Spleen (tissue), 11 donors: ENCODE results near the gene TTC7B. TPM values are rescaled to one million over a fixed set of nuclear protein-coding genes. Genes with fewer than 3 reads are reported as not detected.

Experiments used
- DNase-seq: peaks from one replicate; pipeline ENCODE4 v3.0.0-alpha.2; 2020
- H3K27ac ChIP-seq, 8 donors: fragments of 200-600 bp; sonication (generic) in 7 of 8; 1 replicate in 4 of 8; 2 replicates in 4 of 8; pipeline versions ENCODE4 v1.5.0 to v1.8.0; 2016 to 2021; ENCODE audit warnings: inconsistent platforms in 4 of 8, mild to moderate bottlenecking in 4 of 8, moderate library complexity in 1 of 8
- H3K27me3 ChIP-seq, 7 donors: fragments of 200-600 bp; sonication (generic) in 6 of 7; replicated peaks in 1 of 7; 1 replicate in 4 of 7; 2 replicates in 3 of 7; pipeline versions ENCODE4 v1.5.0 to v1.8.0; 2016 to 2021; ENCODE audit warnings: inconsistent platforms in 3 of 7, mild to moderate bottlenecking in 1 of 7
- H3K36me3 ChIP-seq, 6 donors: fragments of 200-600 bp; sonication (generic) in 5 of 6; 1 replicate in 4 of 6; 2 replicates in 2 of 6; pipeline versions ENCODE4 v1.5.0 to v1.8.0; 2016 to 2021; ENCODE audit warnings: inconsistent platforms in 2 of 6
- H3K4me1 ChIP-seq, 6 donors: fragments of 200-600 bp; sonication (generic) in 5 of 6; 1 replicate in 3 of 6; 2 replicates in 3 of 6; pipeline versions ENCODE4 v1.5.0 to v1.8.0; 2016 to 2021; ENCODE audit warnings: inconsistent platforms in 3 of 6
- H3K4me3 ChIP-seq, 8 donors: fragments of 200-600 bp; sonication (generic) in 7 of 8; 1 replicate in 4 of 8; 2 replicates in 4 of 8; pipeline versions ENCODE4 v1.5.0 to v1.8.0; 2016 to 2021; ENCODE audit warnings: inconsistent platforms in 4 of 8, mild to moderate bottlenecking in 4 of 8, moderate library complexity in 2 of 8
- H3K9me3 ChIP-seq, 8 donors: fragments of 200-600 bp; sonication (generic) in 7 of 8; 1 replicate in 4 of 8; 2 replicates in 4 of 8; pipeline versions ENCODE4 v1.5.0 to v1.8.0; 2016 to 2021; ENCODE audit warnings: inconsistent platforms in 4 of 8
- POLR2A ChIP-seq, 3 donors: fragments of 450-650 bp; IDR thresholded peaks; one replicate each; pipeline ENCODE4 v1.5.1; 2017; ENCODE audit warnings: antibody characterized with exemption in 3 of 3, mild to moderate bottlenecking in 1 of 3
- POLR2AphosphoS5 ChIP-seq, 3 donors: sonication (generic); formaldehyde crosslinking; IDR thresholded peaks; one replicate each; pipeline ENCODE4 v1.5.1; 2017; ENCODE audit warnings: antibody characterized with exemption in 3 of 3
- WGBS, 5 donors: extraction: QIAGEN DNeasy Blood & Tissue Kit in 3 of 5; methylation state at CpG; one replicate each; pipeline versions ENCODE4 v1.1.5 to v1.1.7; 2013 to 2018; 5-methylcytosine and 5-hydroxymethylcytosine counted together
- intact Hi-C: fragments of 100-400 bp; cut with DNase I; formaldehyde crosslinking; loops from one replicate; pipeline ENCODE4 v1.15.0; 2023; ENCODE audit warnings: low total_unique reads
- polyA plus RNA-seq, 3 donors: library from polyadenylated mRNA; stranded (reverse); fragments of 200-250 nt; gene quantifications; one replicate each; pipeline ENCODE4 v1.2.1, GENCODE V29; 2013
- total RNA-seq, 7 donors: library from RNA; depleted of rRNA in 3 of 7; stranded (reverse); fragments of >200 nt in 3 of 7; fragmentation: NEBNext Ultra II Directional in 4 of 7; extraction: Animal tissue kit (Norgen Biotek cat#: 25700) in 4 of 7; gene quantifications; one replicate each; pipeline versions ENCODE4 v1.1.0 to v1.2.1, GENCODE V29; 2016 to 2021
- TF ChIP-seq, protein P1 (sequence below), 11 experiments: fragments of 200-600 bp in 7 of 11; fragments of 450-650 bp in 4 of 11; sonication (generic) in 4 of 11; IDR thresholded peaks in 8 of 11; conservative IDR thresholded peaks in 3 of 11; 1 replicate in 7 of 11; 2 replicates in 4 of 11; pipeline versions ENCODE4 v1.4.0 to v1.8.0; 2016 to 2021; ENCODE audit warnings: antibody characterized with exemption in 11 of 11, inconsistent platforms in 4 of 11, mild to moderate bottlenecking in 1 of 11
- donor health status: healthy with polysubstance abuse.
- donor health status: DM: no; HTN: no; CAD: no; lungs with moderate emphysema.
- donor health status: DM: no; HTN: no; CAD: no.
- donor health status: Bipolar disorder and iron deficiency.
- donor health status: healthy.
- donor health status: DM: no; HTN: no; CAD: no.
- donor health status: DM: yes; HTN: yes; CAD: no.

Gene TTC7B
- total and polyA plus RNA-seq, 10 donors = 6.6 to 98.4 (median 62.6) TPM

DNA sequence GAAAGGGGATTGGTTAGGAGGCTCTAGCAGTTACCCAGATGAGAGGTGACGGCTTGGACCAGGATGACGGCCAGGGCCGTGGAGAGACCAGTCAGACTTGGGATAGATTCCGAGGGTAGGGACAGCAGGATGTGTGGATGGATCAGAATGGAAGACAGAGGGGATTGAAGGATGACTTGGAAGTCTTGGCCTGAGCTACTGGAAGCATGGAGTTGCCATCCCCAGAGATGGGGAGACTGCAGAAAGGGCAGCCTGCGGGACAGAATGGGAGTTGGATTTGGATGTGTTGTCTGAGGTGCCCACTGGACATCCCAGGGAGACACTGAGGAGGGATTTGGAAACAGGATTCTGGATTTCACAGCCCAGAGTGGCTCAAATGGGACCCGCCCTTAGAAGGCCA, 317.1 kb downstream of the TTC7B start:
- intact Hi-C loops = no loop called here

DNA sequence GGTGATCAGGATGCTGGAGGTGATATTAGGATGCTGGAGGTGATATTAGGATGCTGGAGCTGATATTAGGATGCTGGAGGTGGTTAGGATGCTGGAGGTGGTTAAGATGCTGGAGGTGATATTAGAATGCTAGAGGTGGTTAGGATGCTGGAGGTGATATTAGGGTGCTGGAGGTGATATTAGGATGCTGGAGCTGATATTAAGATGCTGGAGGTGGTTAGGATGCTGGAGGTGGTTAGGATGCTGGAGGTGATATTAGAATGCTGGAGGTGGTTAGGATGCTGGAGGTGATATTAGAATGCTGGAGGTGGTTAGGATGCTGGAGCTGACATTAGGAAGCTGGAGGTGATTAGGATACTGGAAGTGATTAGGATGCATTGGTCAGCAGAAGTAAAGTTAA, 318.0 kb downstream of the TTC7B start:
- intact Hi-C loops = no loop called here
- Histone ChIP-seq H3K4me1 (peaks cover 0 to 12% (median 5%) of the 10 kb centered on the region in 6 donors), H3K27ac (no peak overlapping the region), H3K9me3 (no peaks in the 10 kb centered on the region), H3K4me3 (no peak overlapping the region), H3K36me3 (no peaks in the 10 kb centered on the region), H3K27me3 (peaks cover 0 to 32% (median 0%) of the 10 kb centered on the region in 7 donors)
- TF ChIP-seq, protein P1, sequence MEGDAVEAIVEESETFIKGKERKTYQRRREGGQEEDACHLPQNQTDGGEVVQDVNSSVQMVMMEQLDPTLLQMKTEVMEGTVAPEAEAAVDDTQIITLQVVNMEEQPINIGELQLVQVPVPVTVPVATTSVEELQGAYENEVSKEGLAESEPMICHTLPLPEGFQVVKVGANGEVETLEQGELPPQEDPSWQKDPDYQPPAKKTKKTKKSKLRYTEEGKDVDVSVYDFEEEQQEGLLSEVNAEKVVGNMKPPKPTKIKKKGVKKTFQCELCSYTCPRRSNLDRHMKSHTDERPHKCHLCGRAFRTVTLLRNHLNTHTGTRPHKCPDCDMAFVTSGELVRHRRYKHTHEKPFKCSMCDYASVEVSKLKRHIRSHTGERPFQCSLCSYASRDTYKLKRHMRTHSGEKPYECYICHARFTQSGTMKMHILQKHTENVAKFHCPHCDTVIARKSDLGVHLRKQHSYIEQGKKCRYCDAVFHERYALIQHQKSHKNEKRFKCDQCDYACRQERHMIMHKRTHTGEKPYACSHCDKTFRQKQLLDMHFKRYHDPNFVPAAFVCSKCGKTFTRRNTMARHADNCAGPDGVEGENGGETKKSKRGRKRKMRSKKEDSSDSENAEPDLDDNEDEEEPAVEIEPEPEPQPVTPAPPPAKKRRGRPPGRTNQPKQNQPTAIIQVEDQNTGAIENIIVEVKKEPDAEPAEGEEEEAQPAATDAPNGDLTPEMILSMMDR (IDR thresholded peaks at IDR 0.05 in 8 of 11, conservative IDR thresholded peaks at IDR 0.05 in 3 of 11) = no peak
- no peak for TF ChIP-seq POLR2A (IDR thresholded peaks at IDR 0.05)
- no peak for TF ChIP-seq POLR2AphosphoS5 (IDR thresholded peaks at IDR 0.05)
- no peak for DNase-seq

More for the DNA sequence above, 317.1 kb downstream of the TTC7B start:
- no peak for TF ChIP-seq POLR2A (IDR thresholded peaks at IDR 0.05)
- peaks cover 0 to 38% (median 0%) of the 10 kb centered on the region in 7 donors for H3K27me3 ChIP-seq
- no peaks in the 10 kb centered on the region for H3K36me3 ChIP-seq
- DNase-seq = peak; percentile 21
- no peak overlapping the region for H3K4me3 ChIP-seq
- no peak overlapping the region for H3K27ac ChIP-seq
- H3K4me1 ChIP-seq = peaks cover 0 to 15% (median 5%) of the 10 kb centered on the region in 6 donors
- WGBS, 5 donors = 84 to 95% (median 90%) methylated on average over 6 of the region's 6 CpGs
- no peaks in the 10 kb centered on the region for H3K9me3 ChIP-seq

DNA sequence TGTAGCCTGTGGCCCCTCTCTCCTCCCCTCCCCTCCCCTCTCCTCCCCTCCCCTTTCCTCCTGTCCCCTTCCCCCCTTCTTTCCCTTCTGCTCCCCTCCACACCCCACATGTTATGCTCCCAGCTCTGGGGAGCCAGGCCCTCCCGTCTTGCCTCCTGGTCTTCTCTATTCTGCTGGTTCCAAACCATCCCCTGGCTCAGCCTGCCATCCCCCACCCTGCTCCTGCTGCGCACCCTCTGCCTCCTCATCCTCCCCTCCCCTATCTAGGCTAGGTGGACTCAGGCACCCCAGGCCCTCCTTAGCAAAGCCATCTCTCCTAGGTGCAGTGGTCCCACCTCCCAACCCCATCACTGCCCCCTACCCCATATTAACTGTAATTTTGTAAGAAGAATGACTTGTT, 319.9 kb downstream of the TTC7B start:
- 77 to 96% (median 84%) methylated on average over 2 of the region's 2 CpGs for WGBS, 5 donors
- Histone ChIP-seq H3K27me3 (peaks cover 0 to 23% (median 0%) of the 10 kb centered on the region in 7 donors), H3K9me3 (no peaks in the 10 kb centered on the region), H3K4me3 (no peak overlapping the region), H3K27ac (no peak overlapping the region), H3K4me1 (peaks cover 0 to 19% (median 8%) of the 10 kb centered on the region in 6 donors), H3K36me3 (no peaks in the 10 kb centered on the region)
- intact Hi-C loops = no loop called here
- TF ChIP-seq POLR2AphosphoS5 (IDR thresholded peaks at IDR 0.05) (no peak), POLR2A (IDR thresholded peaks at IDR 0.05) (no peak)
- TF ChIP-seq, protein P1 (IDR thresholded peaks at IDR 0.05 in 8 of 11, conservative IDR thresholded peaks at IDR 0.05 in 3 of 11) = no peak
- DNase-seq = peak; percentile 12

DNA sequence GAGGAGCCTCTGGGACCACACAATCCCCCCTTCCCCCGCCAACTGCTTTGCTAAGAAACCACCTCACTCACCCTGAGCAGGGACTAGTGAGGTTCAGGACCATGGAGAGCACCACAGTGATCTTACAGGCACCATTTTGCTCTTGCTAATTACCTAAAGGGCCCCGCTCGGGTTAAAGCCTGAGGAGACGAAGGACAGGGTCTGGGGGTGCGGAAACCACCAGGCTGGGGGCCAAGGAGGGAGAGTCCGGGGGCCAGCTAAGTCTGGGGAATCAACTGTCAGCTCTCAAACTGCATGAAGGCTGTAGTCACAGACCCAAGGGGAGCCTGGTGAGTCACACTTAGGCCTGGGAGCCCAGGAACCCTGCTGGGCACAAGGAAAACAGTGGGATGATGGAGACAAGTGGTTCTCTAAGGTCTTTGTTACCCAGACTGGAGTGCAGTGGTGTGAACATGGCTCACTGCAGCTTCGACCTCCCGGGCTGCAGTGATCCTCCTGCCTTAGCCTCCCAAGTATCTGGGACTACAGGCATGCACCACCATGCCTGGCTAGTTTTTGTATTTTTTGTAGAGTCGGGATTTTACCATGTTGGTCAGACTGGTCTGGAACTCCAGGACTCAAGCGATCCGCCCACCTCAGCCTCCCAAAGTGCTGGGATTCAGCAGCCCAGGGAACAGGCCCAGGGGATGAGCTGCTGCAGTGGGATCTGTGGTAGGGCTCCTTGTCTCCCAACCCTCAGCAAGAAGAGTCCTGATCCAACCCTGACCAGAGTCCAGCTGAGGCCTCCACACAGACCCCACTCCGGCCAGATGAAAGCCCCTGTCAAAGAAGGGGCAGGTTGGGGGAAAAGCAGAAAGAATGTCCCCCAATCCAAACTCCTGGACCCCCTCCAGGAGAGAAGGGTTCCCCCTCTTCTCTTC, 320.6 kb downstream of the TTC7B start:
- Histone ChIP-seq H3K27me3 (peaks cover 0 to 15% (median 0%) of the 10 kb centered on the region in 7 donors), H3K27ac (no peak overlapping the region), H3K4me3 (no peak overlapping the region), H3K36me3 (no peaks in the 10 kb centered on the region), H3K9me3 (no peaks in the 10 kb centered on the region), H3K4me1 (peaks cover 0 to 18% (median 7%) of the 10 kb centered on the region in 6 donors)
- intact Hi-C loops = no loop called here
- TF ChIP-seq POLR2AphosphoS5 (IDR thresholded peaks at IDR 0.05) = no peak
- TF ChIP-seq, protein P1 (IDR thresholded peaks at IDR 0.05 in 8 of 11, conservative IDR thresholded peaks at IDR 0.05 in 3 of 11) = no peak
- peak; percentile 49 for DNase-seq
- 46 to 59% (median 58%) methylated on average over 10 to 12 of the region's 12 CpGs for WGBS, 5 donors
